ENCODE data around the gene SCNN1A.
A peak's percentile ranks its signal among the peaks of the same experiment; 100 is the strongest.
"Not testable (repeated sequence)": the region's sequence is repeated elsewhere in the genome, so short reads cannot be mapped to it uniquely, and the experiment has no call there.

SCNN1A gene

DNA sequence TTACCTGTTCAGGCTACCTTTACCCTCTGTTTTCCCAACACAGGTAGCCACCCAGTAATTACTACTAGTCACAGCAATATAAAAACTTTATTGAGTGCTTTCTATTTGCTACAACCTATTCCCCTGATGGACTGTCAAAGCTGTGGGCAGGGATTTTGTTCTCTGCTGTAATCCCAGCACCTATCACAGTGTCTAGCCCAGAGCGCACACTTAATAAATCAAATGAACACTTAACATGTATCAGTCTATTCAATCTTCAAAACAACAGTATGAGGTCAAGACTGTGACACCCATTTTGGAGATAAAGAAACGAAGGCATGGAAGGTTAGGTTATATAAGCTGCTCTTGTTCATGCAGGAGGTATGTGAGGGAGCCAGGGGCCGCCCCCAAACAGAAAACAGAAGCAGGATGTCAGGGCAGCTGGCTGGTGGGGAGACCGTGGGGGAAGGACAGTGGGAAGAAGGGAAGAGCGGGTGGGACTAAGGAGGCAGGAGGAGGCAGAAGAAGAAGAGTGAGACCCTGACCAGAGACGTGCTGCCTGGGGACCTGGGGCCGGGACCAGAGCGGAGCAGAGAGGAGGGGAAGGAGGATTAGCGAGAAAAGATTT, 35.2 kb downstream of the SCNN1A start:
- TF ChIP-seq, protein P1, sequence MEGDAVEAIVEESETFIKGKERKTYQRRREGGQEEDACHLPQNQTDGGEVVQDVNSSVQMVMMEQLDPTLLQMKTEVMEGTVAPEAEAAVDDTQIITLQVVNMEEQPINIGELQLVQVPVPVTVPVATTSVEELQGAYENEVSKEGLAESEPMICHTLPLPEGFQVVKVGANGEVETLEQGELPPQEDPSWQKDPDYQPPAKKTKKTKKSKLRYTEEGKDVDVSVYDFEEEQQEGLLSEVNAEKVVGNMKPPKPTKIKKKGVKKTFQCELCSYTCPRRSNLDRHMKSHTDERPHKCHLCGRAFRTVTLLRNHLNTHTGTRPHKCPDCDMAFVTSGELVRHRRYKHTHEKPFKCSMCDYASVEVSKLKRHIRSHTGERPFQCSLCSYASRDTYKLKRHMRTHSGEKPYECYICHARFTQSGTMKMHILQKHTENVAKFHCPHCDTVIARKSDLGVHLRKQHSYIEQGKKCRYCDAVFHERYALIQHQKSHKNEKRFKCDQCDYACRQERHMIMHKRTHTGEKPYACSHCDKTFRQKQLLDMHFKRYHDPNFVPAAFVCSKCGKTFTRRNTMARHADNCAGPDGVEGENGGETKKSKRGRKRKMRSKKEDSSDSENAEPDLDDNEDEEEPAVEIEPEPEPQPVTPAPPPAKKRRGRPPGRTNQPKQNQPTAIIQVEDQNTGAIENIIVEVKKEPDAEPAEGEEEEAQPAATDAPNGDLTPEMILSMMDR (conservative IDR thresholded peaks at IDR 0.05; ENCODE audit: low read length), result no peak
- peak; percentile 80 for DNase-seq (ENCODE audit: low read depth)
- H3K4me3 ChIP-seq (ENCODE audit: low read length), result peak overlapping the region; percentile 100

DNA sequence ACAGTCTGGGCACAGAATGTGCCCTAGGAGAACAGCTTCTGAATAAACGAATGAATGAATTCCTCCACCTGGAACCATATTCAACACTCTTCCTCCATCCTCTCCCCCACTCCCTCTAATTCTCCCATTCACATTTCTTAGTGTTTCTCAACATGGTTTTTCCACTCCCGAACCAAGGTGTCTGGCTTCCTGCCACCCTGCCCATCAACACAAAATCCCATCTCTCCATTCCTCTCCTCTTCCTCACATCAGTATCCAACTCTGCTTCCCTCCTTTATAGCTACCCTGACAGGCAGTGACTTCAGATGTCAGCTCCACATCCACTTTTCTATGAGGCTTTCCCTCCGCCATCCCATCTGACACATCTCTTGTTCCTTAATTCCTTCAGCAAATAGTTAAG, 36.4 kb downstream of the SCNN1A start:
- TF ChIP-seq, protein P1 (conservative IDR thresholded peaks at IDR 0.05; ENCODE audit: low read length), result no peak
- no peak for DNase-seq (ENCODE audit: low read depth)
- H3K4me3 ChIP-seq (ENCODE audit: low read length), result peak overlapping the region; percentile 100

DNA sequence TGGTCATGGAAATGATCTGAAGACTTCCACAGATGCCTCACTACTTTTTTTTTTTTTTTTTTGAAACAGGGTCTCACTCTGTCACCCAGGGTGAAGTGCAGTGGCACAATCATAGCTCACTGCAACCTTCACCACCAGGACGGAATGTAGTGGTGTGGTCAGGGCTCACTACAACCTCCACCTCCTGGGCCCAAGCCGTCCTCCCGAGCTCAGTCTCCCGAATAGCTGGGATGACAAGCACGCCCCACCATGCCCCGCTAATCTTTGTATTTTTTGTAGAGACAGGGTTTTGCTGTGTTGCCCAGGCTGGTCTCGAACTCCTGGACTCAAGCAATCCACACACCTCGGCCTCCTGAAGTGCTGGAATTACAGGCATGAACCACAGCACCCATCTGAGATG, 36.8 kb downstream of the SCNN1A start:
- not testable (repeated sequence) for DNase-seq (ENCODE audit: low read depth)
- peak overlapping the region; percentile 100 for H3K4me3 ChIP-seq (ENCODE audit: low read length)

DNA sequence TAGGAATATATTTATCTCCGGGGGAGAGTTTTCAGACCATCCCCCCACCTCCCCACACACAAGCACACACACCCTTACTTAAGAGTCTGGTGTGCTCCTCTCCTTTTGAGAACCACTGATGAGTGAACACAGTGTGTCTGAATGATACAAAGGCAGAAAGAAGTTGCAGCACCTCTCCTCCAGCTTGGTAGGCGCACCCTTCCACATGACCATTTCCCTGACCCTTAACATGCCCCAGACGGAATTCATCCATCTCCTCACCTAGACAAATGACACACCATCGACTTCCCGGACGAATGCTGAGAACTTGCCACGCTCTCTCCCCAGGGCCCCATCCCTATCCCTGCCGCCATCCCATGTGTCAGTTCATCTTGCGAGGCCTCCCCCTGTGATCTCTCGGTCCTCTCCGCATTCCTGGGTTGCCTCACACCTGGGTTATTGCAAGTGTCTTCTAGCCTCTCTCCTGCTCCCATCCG, 37.4 kb downstream of the SCNN1A start:
- TF ChIP-seq, protein P1 (conservative IDR thresholded peaks at IDR 0.05; ENCODE audit: low read length), result no peak
- DNase-seq (ENCODE audit: low read depth), result peak; percentile 48
- H3K4me3 ChIP-seq (ENCODE audit: low read length), result peak overlapping the region; percentile 100

DNA sequence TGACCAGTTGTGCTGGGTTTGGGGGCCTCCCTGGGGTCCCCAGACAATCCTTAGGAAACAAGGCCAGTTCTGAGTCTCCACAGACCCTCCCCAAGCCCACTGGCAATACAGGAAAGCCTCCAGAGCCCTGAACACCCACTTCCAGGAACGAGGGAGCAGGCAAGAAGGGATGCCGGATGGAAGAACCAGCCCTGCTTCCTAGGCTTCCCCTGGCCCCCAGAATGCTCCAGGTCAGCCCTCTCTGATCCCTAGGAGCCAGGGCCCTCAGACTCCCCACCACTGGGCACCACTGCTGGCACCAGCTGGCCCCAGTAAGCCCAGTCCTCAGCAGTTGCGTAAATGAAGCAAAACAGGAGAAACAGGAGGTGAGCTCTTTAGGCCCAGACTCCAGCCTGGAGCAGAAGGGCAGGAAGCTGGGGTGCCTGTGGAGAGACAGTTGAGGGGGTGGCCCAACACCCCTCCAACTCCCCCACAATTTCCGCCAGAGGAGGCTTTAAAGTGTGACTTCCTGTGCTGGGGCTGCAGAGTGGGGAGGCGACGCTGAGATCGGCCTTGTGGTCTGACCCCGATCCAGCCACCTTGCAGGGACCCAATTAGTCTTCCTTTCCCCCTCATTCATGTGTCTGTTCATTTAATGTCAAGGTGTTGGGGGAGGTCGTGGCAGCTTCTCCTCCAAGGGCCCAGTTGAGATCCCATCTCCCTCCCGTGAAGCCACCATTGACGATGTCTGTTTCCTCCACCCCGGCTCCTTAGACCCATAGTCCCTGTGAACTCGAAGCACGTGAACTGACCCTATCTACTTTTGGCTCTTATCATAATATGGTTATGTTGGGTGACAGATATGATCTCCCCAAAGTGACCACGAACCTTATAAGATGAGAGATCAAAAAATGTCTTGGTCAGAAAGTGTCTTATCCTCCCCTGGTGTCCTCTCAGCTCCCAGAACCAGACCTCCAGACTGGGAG, 38.2 kb downstream of the SCNN1A start:
- no peak for DNase-seq (ENCODE audit: low read depth)
- peak overlapping the region; percentile 100 for H3K4me3 ChIP-seq (ENCODE audit: low read length)
- TF ChIP-seq, protein P1 (conservative IDR thresholded peaks at IDR 0.05; ENCODE audit: low read length), result no peak

DNA sequence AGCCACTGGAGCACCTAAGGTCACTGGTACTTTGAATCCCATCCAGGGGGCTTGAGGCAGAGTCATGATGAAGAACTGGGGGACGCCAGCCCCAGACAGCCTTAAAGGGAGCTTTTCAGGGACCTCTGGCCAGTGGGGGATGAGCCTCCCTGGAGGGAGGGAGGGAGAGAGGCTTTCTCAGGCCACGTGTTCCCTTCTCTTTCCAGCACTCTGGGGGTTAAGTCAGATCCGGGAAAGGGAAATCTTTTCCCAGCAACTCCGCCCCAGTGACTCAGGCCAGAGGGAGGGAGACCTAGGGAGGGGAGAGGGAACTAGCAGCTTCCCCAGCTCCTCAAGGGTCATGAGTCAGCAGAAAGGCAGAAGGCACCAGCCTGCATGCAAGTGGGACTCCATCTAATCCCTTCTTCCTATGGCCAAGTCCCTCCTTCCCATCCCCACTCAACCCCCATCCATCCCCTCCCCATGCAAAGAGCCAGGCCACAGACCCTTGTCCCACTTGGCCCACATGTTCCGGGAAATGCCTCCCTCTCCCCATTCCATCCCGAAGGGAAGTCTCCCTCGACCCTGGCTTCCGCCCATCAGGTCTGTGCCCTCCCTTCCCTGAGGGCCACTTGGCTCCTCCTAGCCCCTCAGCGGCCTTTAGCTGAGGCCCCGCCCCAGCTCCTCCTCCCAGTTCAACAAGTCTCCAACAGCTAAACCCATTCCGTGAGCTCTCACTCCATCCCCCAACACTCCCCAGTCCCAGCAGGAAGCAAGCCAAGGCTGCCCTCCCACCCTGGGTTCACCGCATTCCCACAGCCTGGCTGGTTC, 39.1 kb downstream of the SCNN1A start:
- TF ChIP-seq, protein P1 (conservative IDR thresholded peaks at IDR 0.05; ENCODE audit: low read length), result no peak
- peak overlapping the region; percentile 100 for H3K4me3 ChIP-seq (ENCODE audit: low read length)
- peak; percentile 100 for DNase-seq (ENCODE audit: low read depth)

DNA sequence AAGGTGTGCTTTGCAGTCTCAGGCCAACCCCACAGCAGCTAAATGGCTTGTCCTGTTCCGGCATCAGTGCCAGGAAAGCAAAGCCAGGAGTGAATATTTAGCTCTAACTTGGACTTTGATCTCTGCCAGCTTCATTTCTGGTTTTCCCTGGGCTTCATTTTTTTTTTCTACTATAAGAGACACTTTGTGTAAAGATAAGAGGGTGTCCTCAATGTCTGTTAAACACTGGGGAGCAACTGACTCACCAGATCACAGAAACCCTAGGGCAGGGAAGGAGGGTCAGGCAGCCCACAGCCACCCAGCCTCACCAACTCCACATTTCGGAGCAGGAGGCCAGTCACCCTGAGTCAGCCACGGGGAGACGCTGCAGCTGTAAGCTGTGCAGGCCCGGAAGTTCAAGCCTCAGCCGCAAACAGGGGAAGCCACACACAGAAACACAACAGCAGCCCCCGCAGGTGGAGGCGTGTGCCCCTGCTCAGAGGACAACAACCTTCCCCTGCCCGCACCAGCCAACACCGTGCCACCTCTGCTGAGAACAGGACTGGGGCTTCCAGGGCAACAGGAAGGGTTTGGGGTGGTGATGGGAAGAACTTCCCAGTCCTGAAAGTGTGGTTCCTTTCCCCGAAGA, 39.8 kb downstream of the SCNN1A start:
- peak overlapping the region; percentile 100 for H3K4me3 ChIP-seq (ENCODE audit: low read length)
- TF ChIP-seq, protein P1 (conservative IDR thresholded peaks at IDR 0.05; ENCODE audit: low read length), result peak; percentile 71
- peak; percentile 84 for DNase-seq (ENCODE audit: low read depth)

Data from AG10803 (cell line).